Femur (tissue), 1 donor: ENCODE results near the gene NDUFS8.

ENCODE experiments used
- DNase-seq: peaks from one replicate; pipeline ENCODE4 v3.0.0-alpha.2; 2017

The NDUFS8 gene

DNA sequence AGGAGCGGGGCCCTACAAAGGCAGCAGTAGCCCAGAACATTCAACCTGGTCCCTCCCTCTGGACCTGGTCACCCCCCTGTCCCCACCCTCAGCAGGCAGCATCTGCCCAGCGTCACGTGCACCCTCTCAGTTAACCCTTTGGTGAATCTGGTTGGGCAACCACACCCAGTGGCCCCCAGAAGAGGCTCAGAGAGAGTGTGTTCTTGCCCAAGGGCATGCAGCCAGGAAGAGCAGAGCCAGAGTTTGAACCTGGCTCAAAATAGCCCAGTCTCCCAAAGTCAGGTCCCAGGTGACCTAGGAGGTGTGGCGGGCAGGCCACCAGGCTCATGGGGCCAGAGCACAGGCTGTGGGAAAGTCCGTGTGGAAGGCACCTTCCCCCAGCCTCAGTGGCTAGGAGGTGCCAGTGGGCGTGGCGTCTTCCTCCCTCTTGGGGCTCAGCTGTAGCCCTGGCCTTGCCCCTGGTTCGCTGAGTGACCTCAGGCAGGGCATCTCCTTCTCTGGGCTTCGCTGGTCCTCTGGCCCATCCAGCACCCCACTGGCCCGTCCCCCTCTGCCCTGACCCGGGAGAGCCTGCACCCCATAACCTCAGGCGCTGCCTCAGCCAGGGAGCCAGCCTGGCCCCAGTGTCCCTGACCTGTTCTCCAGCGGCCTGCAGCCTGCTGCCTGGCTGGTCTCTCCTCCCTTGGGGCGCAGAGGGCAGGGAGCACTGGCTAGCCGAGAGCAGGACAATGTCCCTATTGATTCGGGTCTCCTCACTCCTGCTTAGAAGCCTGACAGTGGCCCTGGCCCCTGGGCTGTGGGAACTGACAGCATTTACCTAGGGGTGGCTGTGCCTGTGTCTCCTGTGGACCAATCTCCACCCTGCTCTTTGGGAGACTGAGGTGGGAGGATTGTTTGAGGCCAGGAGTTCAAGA lies 13.3 kb upstream of the NDUFS8 start:
- no peak for DNase-seq

DNA sequence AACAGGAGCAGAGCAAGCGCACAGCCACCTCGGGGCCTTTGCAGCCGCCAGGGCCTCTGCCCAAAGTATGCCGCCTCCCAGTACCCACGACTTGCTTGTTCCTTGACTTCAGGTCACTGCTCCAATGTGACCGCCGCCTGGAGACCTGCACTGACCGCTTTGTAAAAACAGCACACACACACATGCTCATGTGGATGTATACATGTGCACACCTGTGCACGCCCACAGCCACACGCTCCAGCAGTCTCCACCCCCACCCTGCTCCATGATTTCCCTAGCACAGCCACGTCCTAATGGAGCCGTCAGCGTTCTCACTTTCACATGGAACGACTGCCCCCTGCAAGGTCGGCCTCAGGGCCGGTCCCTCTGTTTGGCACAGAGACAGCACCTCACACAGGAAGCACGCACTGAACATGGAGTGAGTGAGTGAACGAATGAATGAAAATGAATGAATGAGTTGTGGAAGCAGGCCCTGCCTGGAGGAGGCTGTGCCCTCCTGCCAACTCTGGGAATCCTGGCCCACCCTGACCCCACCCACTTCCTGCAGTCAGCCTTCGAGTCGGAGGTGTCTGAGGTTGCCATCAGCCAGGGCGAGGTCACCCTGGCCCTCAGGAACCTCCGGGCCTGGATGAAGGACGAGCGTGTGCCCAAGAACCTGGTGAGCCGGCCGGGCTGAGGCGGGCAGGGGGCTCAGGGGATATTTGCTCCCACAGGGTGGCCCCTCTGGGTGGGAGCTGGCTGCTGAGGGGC lies 12.3 kb upstream of the NDUFS8 start:
- no peak for DNase-seq

DNA sequence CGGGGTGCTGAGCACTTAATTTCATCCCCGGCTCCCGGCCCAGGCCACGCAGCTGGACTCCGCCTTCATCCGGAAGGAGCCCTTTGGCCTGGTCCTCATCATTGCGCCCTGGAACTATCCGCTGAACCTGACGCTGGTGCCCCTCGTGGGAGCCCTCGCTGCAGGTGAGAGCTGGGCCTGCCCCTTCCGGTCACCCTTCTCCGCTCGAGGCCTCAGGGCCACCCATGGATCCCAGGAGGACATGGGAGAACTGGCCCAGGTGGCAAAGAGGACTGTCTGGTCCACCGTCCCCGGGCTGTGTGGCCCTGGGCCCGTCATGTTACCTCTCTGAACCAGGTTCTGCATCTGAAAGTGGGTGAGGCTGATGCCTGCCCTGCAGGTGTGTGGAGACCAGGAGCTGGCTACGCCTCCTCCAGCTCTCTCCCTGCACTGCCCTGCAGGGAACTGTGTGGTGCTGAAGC lies 11.7 kb upstream of the NDUFS8 start:
- DNase-seq: no peak

DNA sequence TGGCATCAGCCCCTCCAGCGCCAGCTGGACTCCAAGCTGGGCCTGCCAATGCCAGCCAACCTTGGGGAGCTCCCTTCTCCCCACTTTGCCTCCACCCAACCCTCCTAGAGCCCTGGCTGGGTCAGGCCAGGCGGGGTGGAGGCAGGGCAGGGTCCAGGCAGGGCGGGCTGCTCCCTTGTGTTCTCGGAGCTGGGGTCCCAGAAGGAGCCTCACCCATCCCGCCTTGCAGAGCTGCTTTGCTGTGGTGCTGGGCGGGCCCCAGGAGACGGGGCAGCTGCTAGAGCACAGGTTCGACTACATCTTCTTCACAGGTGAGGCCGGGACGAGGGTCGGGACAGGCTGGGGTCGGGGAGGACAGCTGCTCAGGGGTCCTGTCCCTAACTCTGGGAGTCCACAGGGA lies 11.0 kb upstream of the NDUFS8 start:
- no peak for DNase-seq

DNA sequence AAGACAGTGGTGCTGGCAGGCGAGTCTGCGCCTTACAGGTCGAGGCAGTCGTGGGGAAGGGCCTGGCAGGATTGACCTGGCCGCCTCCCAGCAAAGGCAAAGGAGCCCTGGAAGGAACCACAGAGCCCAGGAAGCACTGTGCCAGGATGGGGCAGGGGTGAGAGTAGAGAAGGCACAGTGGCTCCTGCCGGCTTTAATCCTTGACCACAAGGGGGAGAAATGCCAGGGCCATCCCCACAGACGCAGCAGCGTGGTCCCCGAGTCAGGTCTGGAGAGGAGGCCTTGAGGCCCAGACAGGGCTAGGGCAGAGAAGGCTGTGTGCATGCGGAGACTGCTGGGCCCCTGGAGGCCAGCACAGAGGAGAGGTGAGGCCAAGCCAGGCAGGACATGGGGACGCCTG lies 9.9 kb upstream of the NDUFS8 start:
- no peak for DNase-seq

DNA sequence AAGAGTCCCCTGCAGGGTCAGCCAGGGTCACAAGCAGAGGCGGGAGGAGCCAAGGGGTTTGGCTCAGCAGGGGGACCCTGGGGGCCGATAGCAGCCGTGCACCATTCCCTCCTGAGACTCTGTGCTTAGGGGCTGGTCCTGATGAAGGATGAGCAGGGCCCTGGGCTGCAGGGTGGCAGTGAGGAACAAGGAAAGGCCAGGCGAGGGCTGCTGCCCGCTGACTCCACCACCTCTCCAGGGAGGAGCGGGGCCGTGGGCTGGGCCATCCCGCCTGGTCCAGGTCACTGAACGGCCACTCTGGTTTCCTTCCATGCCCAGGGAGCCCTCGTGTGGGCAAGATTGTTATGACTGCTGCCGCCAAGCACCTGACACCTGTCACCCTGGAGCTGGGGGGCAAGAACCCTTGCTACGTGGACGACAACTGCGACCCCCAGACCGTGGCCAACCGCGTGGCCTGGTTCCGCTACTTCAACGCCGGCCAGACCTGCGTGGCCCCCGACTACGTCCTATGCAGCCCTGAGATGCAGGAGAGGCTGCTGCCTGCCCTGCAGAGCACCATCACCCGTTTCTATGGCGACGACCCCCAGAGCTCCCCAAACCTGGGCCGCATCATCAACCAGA lies 9.2 kb upstream of the NDUFS8 start:
- no peak for DNase-seq

DNA sequence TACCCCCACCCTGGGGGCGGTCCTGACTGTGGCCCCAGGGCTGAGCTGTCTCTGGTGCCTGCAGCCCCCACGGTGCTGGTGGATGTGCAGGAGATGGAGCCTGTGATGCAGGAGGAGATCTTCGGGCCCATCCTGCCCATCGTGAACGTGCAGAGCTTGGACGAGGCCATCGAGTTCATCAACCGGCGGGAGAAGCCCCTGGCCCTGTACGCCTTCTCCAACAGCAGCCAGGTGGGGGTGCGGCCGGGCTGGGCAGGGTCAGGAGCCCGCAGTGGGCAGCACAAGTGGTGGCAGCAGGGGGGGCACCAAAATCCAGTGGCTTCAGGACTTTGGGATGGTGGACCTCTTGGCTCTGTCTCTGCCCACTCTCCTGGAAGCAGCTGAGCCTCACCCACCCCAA lies 8.0 kb upstream of the NDUFS8 start:
- no peak for DNase-seq

DNA sequence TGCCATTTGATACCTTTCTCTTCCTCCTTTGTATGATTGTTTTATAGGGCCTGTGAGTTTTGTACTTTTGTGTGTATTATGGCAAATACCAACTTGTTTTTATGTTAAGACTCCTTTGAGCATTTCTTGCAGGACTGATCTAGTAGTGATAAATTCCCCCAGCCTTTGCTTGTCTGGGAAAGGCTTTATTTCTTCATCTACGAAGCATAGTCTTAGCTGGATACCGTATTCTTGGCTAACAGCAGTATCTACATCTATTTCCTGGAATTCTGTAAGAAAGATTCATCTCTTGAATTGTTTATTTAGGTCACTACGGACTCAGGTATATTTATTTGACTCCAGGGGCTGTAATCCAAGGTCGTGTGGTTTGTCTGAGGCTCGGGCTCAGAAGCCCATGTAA lies 6.0 kb upstream of the NDUFS8 start:
- no peak for DNase-seq

DNA sequence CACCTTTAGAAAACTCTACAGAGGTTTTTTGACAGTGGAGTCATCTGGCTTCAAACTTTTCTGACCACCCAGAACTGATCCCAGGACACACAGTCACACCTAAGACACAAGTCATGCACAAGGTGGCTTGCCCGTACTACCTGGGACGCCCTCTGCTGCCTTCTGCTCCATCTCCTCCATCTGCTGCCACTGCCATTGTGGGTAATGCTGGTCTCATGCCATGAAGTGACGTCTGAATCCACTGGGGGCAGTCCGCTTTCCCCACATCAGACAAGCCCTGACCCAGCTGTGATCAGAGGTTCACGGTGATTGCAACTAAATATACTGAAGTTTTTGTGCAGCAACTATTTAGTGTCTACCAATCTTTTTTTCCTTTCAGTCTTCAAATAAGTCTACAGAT lies 5.4 kb upstream of the NDUFS8 start:
- DNase-seq: no peak

DNA sequence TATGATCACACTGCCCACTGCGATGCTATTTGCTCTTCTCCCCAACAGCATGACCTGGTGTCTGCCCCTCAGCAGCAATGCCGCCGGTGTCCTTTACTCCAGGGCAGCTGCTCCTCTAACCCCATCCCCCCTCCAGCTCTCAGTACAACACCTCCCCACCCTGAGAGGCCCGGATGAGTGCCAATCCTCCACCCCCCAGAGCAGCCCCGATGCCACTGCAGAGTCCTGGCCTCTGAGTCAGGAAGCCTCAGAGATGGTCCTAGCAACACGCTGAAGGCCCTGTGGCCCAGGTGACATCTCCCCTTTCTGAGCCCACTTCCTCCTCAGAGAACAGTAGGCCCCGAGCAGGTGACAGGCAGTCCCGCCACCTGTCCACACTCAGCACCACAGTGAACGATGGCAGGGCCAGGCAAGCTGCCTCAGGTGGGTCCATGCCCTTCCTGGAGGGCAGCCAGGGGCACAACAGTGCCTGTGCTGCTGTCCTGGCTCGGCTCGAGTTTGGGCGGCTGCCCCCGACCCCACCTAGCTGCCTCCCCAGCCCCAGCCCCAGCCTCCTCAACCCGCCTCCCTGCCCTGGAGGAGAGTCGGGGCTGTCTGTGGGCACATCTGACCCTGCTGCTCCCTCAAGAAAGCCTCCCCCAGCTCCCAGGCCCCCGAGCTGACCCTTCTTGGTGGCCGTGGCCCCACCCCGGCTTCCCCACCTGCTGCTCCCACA lies 3.9 kb upstream of the NDUFS8 start:
- DNase-seq: no peak

DNA sequence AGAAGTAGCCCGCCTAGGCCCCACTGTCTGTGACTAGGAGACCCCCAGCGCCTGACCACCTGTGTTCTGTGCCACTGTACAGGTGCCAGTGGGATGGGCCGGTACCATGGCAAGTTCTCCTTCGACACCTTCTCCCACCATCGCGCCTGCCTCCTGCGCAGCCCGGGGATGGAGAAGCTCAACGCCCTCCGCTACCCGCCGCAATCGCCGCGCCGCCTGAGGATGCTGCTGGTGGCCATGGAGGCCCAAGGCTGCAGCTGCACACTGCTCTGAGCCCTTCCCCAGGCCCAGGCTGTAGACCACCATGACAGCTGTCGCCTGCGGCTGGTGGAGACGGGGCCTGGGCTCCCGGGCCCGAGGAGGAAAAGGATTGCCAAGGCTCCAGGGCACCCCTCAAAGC lies 2.8 kb upstream of the NDUFS8 start:
- no peak for DNase-seq

DNA sequence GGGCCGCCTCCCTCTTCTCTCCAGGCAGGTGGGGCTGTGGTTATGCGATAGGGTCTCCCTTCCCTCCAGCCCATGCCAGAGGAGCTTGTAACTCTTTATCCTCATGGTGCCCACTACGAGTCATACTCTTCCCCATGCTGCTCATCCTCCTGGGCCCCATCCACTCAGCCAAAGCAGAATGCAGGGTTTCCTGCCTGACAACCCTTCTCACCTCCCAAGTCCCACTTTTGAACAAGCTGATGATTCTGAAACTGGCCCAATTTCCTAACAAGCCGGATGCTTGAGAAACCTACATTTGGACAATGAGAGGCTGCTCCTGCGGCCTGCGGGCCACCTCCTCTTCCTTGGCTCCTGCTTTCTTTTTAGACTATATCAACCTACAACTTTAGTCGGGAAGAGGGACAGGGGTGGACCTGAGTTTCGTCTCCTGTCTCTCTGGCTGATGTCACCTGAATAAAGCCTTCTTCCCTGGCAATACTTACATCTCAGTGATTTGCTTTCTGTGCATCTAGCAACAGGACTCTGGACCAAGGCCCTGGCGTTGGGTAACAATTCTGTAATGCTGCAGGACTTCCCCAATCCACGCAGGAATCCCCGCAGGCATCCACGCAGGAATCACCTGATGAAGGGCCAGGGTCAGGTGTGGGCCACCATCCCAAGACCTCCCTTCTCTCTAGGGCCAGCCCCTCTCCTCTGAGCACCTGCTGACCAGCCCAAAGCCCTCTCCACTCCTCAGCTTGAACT lies 1.5 kb upstream of the NDUFS8 start:
- DNase-seq: no peak

DNA sequence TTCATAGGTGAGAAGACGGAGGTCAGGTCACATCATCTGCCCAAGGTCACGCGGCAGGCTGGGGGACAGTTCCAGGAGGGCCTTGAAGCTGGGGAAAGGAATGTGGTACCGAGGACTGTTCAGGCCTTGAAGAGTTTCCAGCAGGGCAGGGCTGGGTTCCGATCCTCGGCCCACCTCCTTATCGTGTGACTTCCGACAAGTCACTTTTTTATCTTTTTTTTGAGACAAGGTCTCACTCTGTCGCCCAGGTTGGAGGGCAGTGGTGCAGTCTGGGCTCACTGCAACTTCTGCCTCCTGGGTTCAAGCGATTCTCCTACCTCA lies 623 bp downstream of the NDUFS8 start:
- DNase-seq: no peak

DNA sequence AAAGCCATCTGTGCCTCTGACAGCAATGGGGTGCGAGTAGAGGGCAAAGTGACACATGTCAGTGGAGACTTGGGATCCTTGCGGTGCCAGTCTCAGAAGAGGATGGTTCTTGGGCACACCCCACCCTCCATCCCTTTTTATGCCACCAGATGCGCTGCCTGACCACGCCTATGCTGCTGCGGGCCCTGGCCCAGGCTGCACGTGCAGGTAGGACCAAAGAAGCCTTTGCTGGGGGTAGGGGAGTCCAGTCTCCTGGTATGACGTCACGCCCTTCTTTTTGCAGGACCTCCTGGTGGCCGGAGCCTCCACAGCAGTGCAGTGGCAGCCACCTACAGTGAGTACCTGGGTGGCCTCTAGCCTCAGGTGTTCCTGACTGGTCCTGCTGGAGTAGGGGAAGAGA lies 1.5 kb downstream of the NDUFS8 start:
- DNase-seq: no peak

DNA sequence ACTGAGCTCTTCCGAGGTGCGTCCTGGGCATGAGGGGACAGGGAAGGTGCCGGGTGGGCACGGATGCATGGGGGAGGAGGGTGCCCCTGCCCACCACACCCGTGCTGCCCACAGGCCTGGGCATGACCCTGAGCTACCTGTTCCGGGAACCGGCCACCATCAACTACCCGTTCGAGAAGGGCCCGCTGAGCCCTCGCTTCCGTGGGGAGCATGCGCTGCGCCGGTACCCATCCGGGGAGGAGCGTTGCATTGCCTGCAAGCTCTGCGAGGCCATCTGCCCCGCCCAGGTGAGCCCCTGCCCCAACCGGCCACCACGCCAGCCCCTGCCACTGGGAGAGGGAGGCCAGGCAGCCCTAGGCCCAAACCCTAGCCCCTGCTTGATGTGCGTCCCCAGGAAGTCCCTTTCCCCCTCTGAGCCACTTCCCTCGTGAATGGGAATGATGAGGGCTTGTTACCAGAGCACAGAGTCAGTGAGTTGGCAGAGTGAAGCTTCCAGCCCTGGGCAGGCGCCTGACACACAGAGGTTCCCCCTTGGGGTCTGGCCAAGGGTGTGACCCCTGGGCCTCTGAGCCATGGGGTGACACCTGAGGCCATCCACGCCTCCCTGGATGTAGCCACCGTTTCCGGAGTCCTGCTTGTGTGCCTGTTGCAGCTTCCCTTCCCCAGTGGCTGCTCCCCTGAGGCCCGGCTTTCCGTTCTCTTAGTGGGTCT lies 2.7 kb downstream of the NDUFS8 start:
- no peak for DNase-seq

DNA sequence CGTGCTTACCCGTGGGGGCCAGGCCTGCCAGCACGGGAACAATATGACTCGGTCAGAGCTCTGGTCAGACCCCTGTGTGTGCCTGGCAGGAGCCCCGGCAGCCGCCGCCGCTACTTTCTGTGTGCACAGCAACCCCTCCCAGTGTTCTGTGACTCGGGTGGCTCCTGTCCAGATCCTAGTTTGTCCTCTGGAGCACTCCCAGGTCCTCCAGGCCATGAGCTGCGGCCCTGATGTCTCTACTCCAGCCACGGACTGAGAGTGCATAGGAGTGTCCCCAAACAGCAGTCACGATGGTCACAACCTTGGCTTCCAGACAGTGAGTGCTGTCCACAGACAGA lies 3.2 kb downstream of the NDUFS8 start:
- DNase-seq: no peak

DNA sequence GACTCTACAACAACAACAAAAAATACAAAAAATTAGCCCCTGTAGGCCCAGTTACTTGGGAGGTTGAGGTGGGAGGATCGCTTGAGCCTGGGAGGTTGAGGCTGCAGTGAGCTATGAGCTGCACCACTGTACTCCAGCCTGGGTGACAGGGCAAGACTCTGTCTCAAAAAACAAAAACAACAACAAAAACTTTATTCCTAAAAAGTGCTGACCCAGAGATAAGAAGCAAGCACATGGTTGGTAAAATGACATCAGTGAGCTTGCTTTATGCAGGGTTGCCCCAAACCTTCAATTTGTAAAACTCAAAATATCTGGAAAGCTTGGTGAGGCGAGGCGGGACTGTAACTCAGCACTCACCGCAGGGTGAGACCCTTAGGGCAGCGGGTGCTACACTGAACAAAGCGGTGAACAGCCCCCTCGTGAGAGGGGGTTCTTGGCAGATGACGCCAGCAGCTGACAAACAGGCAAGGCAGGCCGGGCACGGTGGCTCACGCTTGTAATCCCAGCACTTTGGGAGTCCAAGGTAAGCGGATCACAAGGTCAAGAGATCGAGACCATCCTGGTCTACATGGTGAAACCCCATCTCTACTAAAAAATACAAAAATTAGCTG lies 4.9 kb downstream of the NDUFS8 start:
- no peak for DNase-seq

DNA sequence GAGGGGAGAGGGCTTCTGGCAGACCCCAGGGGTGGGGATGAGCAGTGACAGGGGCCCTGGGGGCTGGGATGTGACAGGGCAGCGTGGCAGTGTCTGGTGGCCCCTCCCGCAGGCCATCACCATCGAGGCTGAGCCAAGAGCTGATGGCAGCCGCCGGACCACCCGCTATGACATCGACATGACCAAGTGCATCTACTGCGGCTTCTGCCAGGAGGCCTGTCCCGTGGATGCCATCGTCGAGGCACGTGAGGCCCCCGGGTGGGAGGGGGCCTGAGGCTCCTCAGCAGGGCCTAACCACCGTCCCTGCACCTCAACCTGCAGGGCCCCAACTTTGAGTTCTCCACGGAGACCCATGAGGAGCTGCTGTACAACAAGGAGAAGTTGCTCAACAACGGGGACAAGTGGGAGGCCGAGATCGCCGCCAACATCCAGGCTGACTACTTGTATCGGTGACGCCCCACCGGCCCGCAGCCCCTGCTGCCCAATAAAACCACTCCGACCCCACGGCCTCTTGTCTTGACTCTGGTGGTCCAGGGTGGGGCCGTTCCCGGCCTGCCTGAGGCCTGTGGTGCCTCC lies 5.7 kb downstream of the NDUFS8 start:
- DNase-seq: no peak

DNA sequence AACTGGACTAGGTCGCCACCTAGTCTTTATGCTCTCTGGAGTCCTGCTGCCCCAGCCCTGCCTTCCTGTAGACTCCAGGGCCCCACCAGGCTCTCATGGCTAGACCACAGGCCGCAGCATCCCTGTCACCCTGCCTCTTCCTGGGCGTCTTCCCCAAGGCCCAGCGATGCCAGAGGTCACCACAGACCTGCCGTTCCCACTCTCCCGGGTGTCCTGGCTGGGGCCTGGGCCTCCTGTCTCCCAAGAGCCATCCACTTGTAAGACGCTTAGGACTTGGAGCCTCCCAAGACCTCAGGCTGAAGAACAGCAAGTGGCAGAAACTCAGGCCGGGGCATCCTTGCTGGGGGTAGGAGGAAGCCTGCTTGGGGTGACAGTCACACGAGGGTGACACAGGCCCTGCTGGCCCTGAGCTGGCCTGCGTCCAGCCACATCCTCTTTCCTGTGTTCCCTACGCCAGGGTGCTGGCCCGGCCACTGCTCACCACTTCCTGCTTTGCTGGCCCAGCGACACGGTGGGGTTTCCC lies 6.3 kb downstream of the NDUFS8 start:
- no peak for DNase-seq

DNA sequence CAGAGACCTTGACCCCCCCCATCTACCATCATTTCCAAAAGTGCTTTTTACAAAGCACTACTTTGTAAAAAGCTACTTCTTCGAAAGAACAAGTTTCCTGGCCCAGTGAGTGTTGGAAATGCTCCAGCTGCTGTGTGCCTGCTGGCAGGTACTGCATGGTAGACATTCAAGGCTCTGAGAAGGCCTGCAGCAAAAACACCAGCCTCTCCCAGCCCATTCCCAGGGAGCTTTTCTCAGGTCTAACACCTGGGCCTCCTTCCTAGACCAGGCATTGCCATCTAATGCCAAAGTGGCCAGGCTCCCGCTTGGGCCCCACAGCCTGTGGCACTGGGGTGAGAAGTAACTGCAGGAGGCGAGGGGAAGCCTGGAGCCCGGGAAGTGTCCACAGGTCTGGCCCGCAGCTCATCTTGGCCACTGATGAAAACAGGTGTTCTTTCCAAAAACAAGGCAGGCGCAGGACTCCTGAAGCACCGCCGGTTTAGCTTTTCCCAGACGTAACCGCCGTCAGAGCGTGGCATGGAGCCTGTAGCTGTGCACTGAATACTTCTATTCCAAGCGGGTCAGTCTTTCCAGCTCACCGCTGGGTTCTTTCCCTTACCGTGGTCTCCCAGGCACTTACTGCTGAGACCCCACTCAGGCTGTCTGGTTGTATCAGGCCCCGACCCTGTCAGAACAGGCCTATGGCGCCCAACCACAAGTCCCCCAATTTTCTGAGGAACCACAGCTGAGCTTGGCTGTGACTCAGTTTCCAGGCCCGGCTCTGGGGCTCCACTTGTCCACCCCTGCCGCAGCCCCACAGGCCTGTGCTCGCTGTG lies 7.1 kb downstream of the NDUFS8 start:
- no peak for DNase-seq
